Parathyroid adenoma (tissue), 2 donors: ENCODE data around the gene SLC26A11.

Source experiments
- H2AFZ ChIP-seq: fragments of 300-600 bp; sonication (generic); one replicate; pipeline ENCODE4 v1.7.0; 2017; ENCODE audit warnings: antibody characterized with exemption, mild to moderate bottlenecking
- H3K27ac ChIP-seq: fragments of 300-600 bp; sonication (generic); one replicate; pipeline ENCODE4 v1.7.0; 2017
- H3K27me3 ChIP-seq: fragments of 300-600 bp; sonication (generic); one replicate; pipeline ENCODE4 v1.7.0; 2017; ENCODE audit warnings: low read length; ENCODE audit not compliant: control insufficient read depth, insufficient read depth
- H3K36me3 ChIP-seq: fragments of 300-600 bp; sonication (generic); one replicate; pipeline ENCODE4 v1.7.0; 2017; ENCODE audit warnings: low read length; ENCODE audit not compliant: control insufficient read depth, insufficient read depth
- H3K4me1 ChIP-seq: fragments of 300-600 bp; sonication (generic); one replicate; pipeline ENCODE4 v1.7.0; 2017; ENCODE audit warnings: control low read depth
- H3K4me2 ChIP-seq: fragments of 300-600 bp; sonication (generic); one replicate; pipeline ENCODE4 v1.7.0; 2017; ENCODE audit warnings: low read length
- H3K4me3 ChIP-seq: fragments of 300-600 bp; sonication (generic); one replicate; pipeline ENCODE4 v1.7.0; 2017; ENCODE audit warnings: low read depth, low read length
- H3K79me2 ChIP-seq: fragments of 300-600 bp; sonication (generic); one replicate; pipeline ENCODE4 v1.7.0; 2017; ENCODE audit warnings: control low read depth
- H3K9ac ChIP-seq: fragments of 300-600 bp; sonication (generic); one replicate; pipeline ENCODE4 v1.7.0; 2017; ENCODE audit warnings: mild to moderate bottlenecking
- H3K9me3 ChIP-seq: fragments of 300-600 bp; sonication (generic); one replicate; pipeline ENCODE4 v1.7.0; 2017; ENCODE audit warnings: low read length; ENCODE audit not compliant: control insufficient read depth
- TF ChIP-seq, protein P1 (sequence below): fragments of 300-600 bp; sonication (generic); IDR thresholded peaks from one replicate; pipeline ENCODE4 v1.7.0; 2017; ENCODE audit warnings: antibody characterized with exemption, mild to moderate bottlenecking
- donor health status: primary hyperparathyroidism.

Gene SLC26A11

GRCh38 chr17:80223142-80223815 lies 3.1 kb downstream of the SLC26A11 start:
- Histone ChIP-seq H3K4me3 (no peak overlapping the region), H3K79me2 (peaks cover 11% of the 10 kb centered on the region), H2AFZ (no peak overlapping the region)

GRCh38 chr17:80223838-80224497 lies 3.7 kb downstream of the SLC26A11 start:
- H3K27ac ChIP-seq, result no peak overlapping the region
- H3K9ac ChIP-seq, result no peak overlapping the region
- peaks cover 11% of the 10 kb centered on the region for H3K79me2 ChIP-seq
- TF ChIP-seq, protein P1, sequence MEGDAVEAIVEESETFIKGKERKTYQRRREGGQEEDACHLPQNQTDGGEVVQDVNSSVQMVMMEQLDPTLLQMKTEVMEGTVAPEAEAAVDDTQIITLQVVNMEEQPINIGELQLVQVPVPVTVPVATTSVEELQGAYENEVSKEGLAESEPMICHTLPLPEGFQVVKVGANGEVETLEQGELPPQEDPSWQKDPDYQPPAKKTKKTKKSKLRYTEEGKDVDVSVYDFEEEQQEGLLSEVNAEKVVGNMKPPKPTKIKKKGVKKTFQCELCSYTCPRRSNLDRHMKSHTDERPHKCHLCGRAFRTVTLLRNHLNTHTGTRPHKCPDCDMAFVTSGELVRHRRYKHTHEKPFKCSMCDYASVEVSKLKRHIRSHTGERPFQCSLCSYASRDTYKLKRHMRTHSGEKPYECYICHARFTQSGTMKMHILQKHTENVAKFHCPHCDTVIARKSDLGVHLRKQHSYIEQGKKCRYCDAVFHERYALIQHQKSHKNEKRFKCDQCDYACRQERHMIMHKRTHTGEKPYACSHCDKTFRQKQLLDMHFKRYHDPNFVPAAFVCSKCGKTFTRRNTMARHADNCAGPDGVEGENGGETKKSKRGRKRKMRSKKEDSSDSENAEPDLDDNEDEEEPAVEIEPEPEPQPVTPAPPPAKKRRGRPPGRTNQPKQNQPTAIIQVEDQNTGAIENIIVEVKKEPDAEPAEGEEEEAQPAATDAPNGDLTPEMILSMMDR, result no peak
- H3K4me2 ChIP-seq, result no peak overlapping the region
- H3K4me3 ChIP-seq, result no peak overlapping the region
- no peaks in the 10 kb centered on the region for H3K27me3 ChIP-seq
- no peak overlapping the region for H2AFZ ChIP-seq
- no peaks in the 10 kb centered on the region for H3K9me3 ChIP-seq
- peaks cover 12% of the 10 kb centered on the region for H3K4me1 ChIP-seq
- no peaks in the 10 kb centered on the region for H3K36me3 ChIP-seq

More at GRCh38 chr17:80223142-80223815, 3.1 kb downstream of the SLC26A11 start:
- no peak overlapping the region for H3K9ac ChIP-seq
- H3K9me3 ChIP-seq, result no peaks in the 10 kb centered on the region
- peaks cover 12% of the 10 kb centered on the region for H3K4me1 ChIP-seq
- no peak overlapping the region for H3K27ac ChIP-seq
- H3K36me3 ChIP-seq, result no peaks in the 10 kb centered on the region
- no peak overlapping the region for H3K4me2 ChIP-seq
- H3K27me3 ChIP-seq, result no peaks in the 10 kb centered on the region
- TF ChIP-seq, protein P1, result no peak

GRCh38 chr17:80224683-80225082 lies 4.5 kb downstream of the SLC26A11 start:
- Histone ChIP-seq H2AFZ (no peak overlapping the region), H3K4me2 (no peak overlapping the region), H3K9ac (no peak overlapping the region), H3K79me2 (peaks cover 11% of the 10 kb centered on the region), H3K9me3 (no peaks in the 10 kb centered on the region), H3K27ac (no peak overlapping the region), H3K27me3 (no peaks in the 10 kb centered on the region), H3K36me3 (no peaks in the 10 kb centered on the region), H3K4me1 (peaks cover 7% of the 10 kb centered on the region), H3K4me3 (no peak overlapping the region)
- TF ChIP-seq, protein P1, result no peak

GRCh38 chr17:80225230-80225629 lies 5.0 kb downstream of the SLC26A11 start:
- peaks cover 11% of the 10 kb centered on the region for H3K79me2 ChIP-seq
- no peak overlapping the region for H3K4me3 ChIP-seq
- no peaks in the 10 kb centered on the region for H3K36me3 ChIP-seq
- H2AFZ ChIP-seq, result no peak overlapping the region
- H3K27ac ChIP-seq, result no peak overlapping the region
- H3K4me2 ChIP-seq, result no peak overlapping the region
- H3K4me1 ChIP-seq, result peaks cover 5% of the 10 kb centered on the region
- H3K9ac ChIP-seq, result no peak overlapping the region
- no peaks in the 10 kb centered on the region for H3K27me3 ChIP-seq
- TF ChIP-seq, protein P1, result no peak
- H3K9me3 ChIP-seq, result no peaks in the 10 kb centered on the region
